GM20000 (cell line): ENCODE measurements around the gene ASTN2.

Source experiments
- DNase-seq: peaks from one replicate; pipeline ENCODE4 v3.0.0; 2012; ENCODE audit warnings: low spot score
- TF ChIP-seq, protein P1 (sequence below): IDR thresholded peaks from 2 replicates; pipeline ENCODE4 v1.5.1; 2012; ENCODE audit warnings: mild to moderate bottlenecking, control low read depth; ENCODE audit errors: extremely low read depth, missing control alignments

ASTN2 gene

GRCh38 chr9:117095081-117095480 is 319.8 kb downstream of the ASTN2 start:
- DNase-seq: no peak
- TF ChIP-seq, protein P1, sequence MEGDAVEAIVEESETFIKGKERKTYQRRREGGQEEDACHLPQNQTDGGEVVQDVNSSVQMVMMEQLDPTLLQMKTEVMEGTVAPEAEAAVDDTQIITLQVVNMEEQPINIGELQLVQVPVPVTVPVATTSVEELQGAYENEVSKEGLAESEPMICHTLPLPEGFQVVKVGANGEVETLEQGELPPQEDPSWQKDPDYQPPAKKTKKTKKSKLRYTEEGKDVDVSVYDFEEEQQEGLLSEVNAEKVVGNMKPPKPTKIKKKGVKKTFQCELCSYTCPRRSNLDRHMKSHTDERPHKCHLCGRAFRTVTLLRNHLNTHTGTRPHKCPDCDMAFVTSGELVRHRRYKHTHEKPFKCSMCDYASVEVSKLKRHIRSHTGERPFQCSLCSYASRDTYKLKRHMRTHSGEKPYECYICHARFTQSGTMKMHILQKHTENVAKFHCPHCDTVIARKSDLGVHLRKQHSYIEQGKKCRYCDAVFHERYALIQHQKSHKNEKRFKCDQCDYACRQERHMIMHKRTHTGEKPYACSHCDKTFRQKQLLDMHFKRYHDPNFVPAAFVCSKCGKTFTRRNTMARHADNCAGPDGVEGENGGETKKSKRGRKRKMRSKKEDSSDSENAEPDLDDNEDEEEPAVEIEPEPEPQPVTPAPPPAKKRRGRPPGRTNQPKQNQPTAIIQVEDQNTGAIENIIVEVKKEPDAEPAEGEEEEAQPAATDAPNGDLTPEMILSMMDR: no peak

GRCh38 chr9:117093891-117094844 is 320.7 kb downstream of the ASTN2 start:
- TF ChIP-seq, protein P1: no peak
- no peak for DNase-seq

DNA sequence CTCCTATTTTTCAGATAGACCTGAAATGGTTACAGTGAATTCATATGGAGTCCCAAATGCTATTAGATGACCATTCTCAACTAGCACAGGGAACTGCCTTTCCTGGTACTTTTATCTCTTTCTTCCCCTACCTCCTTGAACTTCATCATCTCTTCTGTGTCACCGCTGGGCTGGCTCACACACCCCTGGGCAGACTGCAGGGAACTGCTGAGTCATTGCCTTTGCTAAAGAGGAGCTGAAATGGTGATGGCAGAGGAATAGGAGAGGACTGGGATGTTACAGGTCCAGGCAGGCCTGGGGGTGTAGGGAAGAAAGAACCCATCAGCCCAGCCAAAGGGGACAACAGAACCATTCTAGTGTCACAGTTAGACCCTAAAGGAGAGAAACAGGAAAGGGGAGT is 322.3 kb downstream of the ASTN2 start:
- DNase-seq: no peak
- TF ChIP-seq, protein P1: no peak

DNA sequence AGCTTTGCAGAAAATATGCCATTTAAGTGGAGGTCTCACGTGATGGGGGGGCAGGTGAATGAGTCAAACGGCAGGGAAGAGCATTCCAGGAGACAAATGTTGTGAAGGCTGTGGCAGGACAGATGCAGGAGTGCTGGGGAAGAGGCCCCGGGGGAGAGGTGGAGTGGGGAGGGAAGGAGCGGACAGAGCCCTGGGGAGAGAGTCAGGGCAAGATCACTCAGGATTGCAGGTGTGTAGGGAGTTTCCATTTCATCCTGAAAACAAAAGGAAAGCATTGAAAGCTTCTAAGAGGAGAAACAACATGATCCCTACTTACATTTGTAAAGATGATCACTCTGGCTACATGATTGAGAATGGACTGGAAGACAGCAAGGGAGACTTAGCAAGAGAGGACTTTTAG is 323.3 kb downstream of the ASTN2 start:
- TF ChIP-seq, protein P1: no peak
- no peak for DNase-seq

- DNase-seq: no peak
- TF ChIP-seq, protein P1: no peak
Measured at GRCh38 chr9:117088786-117089185, 326.1 kb downstream of the ASTN2 start.

DNA sequence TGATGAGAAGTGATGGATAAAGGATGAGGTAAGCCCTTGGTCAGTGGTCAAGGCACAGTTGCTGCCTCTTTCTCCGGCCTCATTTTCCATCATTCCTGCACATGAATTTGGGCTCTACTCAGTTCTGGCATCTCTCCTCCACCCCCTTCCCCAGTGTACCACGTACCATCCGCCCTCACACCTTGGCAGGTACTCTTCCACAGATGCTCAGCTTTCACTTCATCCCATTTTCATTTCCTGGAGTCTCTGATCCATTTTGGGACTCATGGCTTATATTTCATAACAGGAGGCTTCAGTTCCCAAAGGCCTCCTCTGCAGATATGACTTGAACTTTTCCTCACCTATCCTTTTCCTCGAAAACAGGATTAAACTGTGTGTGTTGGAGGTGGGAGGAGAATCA is 326.7 kb downstream of the ASTN2 start:
- DNase-seq: no peak
- TF ChIP-seq, protein P1: no peak

DNA sequence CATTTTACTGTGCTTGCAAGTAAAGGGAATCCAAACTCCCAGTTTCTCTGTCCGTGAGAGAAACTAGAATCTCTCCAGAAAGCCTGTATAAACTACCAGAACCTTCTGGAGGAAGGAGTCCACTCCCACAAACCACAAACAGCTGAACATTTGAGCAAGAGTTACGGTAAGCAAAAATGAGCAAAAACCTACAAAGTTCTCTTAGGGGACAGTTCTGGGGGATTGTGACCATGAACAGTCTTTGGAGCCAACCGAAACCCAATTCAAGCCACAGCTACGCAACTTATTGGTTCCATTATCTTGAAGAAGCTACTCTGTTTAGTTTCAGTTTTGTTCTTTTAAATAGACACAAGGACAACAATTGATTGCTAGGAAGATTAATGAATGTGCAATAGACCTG is 330.6 kb downstream of the ASTN2 start:
- no peak for DNase-seq
- TF ChIP-seq, protein P1: no peak
